ENCODE measurements around the gene PTCHD4.

DNA sequence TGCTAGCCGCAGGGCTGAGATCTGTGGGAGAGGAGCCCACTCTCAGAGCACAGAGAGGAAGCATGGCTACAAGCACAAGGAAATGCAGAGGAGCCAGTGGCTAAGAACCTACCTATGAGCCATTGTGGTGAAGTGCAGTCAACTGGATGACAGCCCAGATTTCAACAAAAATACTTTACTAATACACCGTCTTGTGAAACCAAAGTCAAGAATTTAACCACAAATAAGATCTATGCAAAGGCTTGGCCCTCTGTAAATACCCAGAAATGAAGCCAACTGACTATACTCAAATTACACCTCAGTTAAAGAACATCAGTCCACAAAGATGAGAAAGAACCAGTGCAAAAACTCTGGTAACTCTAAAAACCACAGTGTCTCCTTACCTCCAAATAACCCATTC, 40.1 kb upstream of the PTCHD4 start:
- TF ChIP-seq, protein P1, sequence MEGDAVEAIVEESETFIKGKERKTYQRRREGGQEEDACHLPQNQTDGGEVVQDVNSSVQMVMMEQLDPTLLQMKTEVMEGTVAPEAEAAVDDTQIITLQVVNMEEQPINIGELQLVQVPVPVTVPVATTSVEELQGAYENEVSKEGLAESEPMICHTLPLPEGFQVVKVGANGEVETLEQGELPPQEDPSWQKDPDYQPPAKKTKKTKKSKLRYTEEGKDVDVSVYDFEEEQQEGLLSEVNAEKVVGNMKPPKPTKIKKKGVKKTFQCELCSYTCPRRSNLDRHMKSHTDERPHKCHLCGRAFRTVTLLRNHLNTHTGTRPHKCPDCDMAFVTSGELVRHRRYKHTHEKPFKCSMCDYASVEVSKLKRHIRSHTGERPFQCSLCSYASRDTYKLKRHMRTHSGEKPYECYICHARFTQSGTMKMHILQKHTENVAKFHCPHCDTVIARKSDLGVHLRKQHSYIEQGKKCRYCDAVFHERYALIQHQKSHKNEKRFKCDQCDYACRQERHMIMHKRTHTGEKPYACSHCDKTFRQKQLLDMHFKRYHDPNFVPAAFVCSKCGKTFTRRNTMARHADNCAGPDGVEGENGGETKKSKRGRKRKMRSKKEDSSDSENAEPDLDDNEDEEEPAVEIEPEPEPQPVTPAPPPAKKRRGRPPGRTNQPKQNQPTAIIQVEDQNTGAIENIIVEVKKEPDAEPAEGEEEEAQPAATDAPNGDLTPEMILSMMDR (IDR thresholded peaks at IDR 0.05; ENCODE audit: poor library complexity) = no peak
- TF ChIP-seq EZH2phosphoT487 (IDR thresholded peaks at IDR 0.05; ENCODE audit: low read depth, severe bottlenecking, unreplicated experiment) (no peak), EZH2 (IDR thresholded peaks at IDR 0.05; ENCODE audit: borderline replicate concordance) (no peak)
